ENCODE measurements around the gene PHACTR2. TPM values are rescaled to one million over a fixed set of nuclear protein-coding genes. Genes with fewer than 3 reads are reported as not detected.
A peak's percentile ranks its signal among the peaks of the same experiment; 100 is the strongest.
"Not testable (repeated sequence)": the region's sequence is repeated elsewhere in the genome, so short reads cannot be mapped to it uniquely, and the experiment has no call there.

Gene PHACTR2
- total RNA-seq, 1 donor from 2014 or later = 44.7 TPM

DNA sequence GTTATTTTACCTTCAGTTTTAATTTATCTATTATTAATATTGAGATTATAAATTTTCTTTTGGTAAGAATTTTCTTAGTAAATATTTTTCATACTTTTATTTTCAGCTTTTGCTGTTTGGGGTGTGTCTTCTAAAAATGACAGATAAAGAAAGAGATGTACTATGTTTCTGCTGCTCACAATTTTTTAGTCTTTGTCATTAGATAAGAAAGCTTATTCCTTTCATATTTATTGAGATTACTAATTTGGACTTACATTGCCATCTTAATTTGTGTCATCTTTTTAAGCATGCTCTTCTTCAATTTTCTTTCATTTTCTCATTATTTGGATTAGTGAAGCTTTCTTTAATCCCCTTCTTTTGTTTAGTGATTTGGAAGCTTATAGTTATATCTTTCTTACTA lies 13.6 kb upstream of the PHACTR2 start:
- Histone ChIP-seq H3K27me3 (ENCODE audit: insufficient read depth, low read length) (no peaks in the 10 kb centered on the region), H3K9me3 (ENCODE audit: insufficient read depth, low read depth, low read length) (peaks cover 4% of the 10 kb centered on the region), H3K4me3 (ENCODE audit: insufficient read depth, low read depth, low read length) (no peak overlapping the region), H3K9ac (ENCODE audit: low read length) (no peak overlapping the region), H3K79me2 (ENCODE audit: insufficient read depth, low read length) (no peaks in the 10 kb centered on the region), H3K36me3 (ENCODE audit: insufficient read depth, low read length) (no peaks in the 10 kb centered on the region), H3K27ac (ENCODE audit: low read depth, low read length) (no peak overlapping the region), H4K20me1 (ENCODE audit: insufficient read depth, low read length) (no peaks in the 10 kb centered on the region), H3K4me2 (ENCODE audit: low read length) (no peak overlapping the region), H2AFZ (ENCODE audit: low read depth, low read length) (no peak overlapping the region), H3K4me1 (ENCODE audit: insufficient read depth, low read length) (no peaks in the 10 kb centered on the region)
- TF ChIP-seq, protein P1, sequence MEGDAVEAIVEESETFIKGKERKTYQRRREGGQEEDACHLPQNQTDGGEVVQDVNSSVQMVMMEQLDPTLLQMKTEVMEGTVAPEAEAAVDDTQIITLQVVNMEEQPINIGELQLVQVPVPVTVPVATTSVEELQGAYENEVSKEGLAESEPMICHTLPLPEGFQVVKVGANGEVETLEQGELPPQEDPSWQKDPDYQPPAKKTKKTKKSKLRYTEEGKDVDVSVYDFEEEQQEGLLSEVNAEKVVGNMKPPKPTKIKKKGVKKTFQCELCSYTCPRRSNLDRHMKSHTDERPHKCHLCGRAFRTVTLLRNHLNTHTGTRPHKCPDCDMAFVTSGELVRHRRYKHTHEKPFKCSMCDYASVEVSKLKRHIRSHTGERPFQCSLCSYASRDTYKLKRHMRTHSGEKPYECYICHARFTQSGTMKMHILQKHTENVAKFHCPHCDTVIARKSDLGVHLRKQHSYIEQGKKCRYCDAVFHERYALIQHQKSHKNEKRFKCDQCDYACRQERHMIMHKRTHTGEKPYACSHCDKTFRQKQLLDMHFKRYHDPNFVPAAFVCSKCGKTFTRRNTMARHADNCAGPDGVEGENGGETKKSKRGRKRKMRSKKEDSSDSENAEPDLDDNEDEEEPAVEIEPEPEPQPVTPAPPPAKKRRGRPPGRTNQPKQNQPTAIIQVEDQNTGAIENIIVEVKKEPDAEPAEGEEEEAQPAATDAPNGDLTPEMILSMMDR (IDR thresholded peaks at IDR 0.05; ENCODE audit: insufficient read depth, low read depth, low read length) = no peak
- no peak for TF ChIP-seq EZH2 (IDR thresholded peaks at IDR 0.05; ENCODE audit: insufficient read depth, low read length)
- Mint-ChIP-seq H3K27ac (ENCODE audit: unreplicated experiment) (no peak overlapping the region), H3K4me1 (ENCODE audit: low read depth, unreplicated experiment) (no peaks in the 10 kb centered on the region), H3K27me3 (ENCODE audit: low read depth, unreplicated experiment) (no peaks in the 10 kb centered on the region), H3K4me3 (ENCODE audit: unreplicated experiment) (no peak overlapping the region), H3K36me3 (ENCODE audit: low read depth, unreplicated experiment) (no peaks in the 10 kb centered on the region), H3K9me3 (ENCODE audit: unreplicated experiment) (peaks cover 19% of the 10 kb centered on the region)
- no peak for FAIRE-seq
- no peak for DNase-seq (ENCODE audit: low read depth)

DNA sequence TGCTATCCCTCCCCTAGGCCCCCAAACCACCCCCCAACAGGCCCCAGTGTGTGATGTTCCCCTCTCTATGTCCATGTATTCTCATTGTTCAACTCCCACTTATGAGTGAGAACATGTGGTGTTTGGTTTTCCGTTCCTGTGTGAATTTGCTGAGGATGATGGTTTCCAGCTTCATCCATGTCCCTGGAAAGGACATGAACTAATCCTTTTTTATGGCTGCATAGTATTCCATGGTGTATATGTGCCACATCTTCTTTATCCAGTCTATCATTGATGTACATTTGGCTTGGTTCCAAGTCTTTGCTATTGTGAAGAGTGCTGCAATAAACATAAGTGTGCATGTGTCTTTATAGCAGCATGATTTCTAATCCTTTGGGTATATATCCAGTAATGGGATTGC lies 11.8 kb upstream of the PHACTR2 start:
- H3K4me1 ChIP-seq (ENCODE audit: insufficient read depth, low read length); H3K27me3 ChIP-seq (ENCODE audit: insufficient read depth, low read length); H2AFZ ChIP-seq (ENCODE audit: low read depth, low read length); H3K27me3 Mint-ChIP-seq (ENCODE audit: low read depth, unreplicated experiment); DNase-seq (ENCODE audit: low read depth); H3K27ac ChIP-seq (ENCODE audit: low read depth, low read length); H3K36me3 ChIP-seq (ENCODE audit: insufficient read depth, low read length); H3K4me2 ChIP-seq (ENCODE audit: low read length); H3K79me2 ChIP-seq (ENCODE audit: insufficient read depth, low read length); H3K4me1 Mint-ChIP-seq (ENCODE audit: low read depth, unreplicated experiment); H3K9me3 ChIP-seq (ENCODE audit: insufficient read depth, low read depth, low read length); H3K36me3 Mint-ChIP-seq (ENCODE audit: low read depth, unreplicated experiment); FAIRE-seq; H3K4me3 Mint-ChIP-seq (ENCODE audit: unreplicated experiment); H3K27ac Mint-ChIP-seq (ENCODE audit: unreplicated experiment); H4K20me1 ChIP-seq (ENCODE audit: insufficient read depth, low read length); H3K9ac ChIP-seq (ENCODE audit: low read length); H3K4me3 ChIP-seq (ENCODE audit: insufficient read depth, low read depth, low read length): not testable (repeated sequence)
- peaks cover 13% of the 10 kb centered on the region for H3K9me3 Mint-ChIP-seq (ENCODE audit: unreplicated experiment)

DNA sequence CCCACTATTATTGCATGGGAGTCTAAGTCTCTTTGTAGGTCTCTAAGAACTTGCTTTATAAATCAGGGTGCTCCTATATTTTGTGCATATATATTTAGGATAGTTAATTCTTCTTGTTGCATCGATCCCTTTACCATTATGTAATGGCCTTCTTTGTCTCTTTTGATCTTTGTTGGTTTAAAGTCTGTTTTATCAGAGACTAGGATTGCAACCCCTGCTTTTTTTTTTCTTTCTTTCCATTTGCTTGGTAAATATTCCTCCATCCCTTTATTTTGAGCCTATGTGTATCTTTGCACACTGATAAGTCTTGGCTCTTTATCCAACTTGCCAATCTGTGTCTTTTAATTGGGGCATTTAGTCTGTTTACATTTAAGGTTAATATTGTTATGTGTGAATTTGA lies 8.3 kb upstream of the PHACTR2 start:
- H4K20me1 ChIP-seq (ENCODE audit: insufficient read depth, low read length); H3K4me3 ChIP-seq (ENCODE audit: insufficient read depth, low read depth, low read length); H2AFZ ChIP-seq (ENCODE audit: low read depth, low read length); H3K27me3 ChIP-seq (ENCODE audit: insufficient read depth, low read length); H3K27ac Mint-ChIP-seq (ENCODE audit: unreplicated experiment); H3K27me3 Mint-ChIP-seq (ENCODE audit: low read depth, unreplicated experiment); H3K4me2 ChIP-seq (ENCODE audit: low read length); H3K36me3 Mint-ChIP-seq (ENCODE audit: low read depth, unreplicated experiment); FAIRE-seq; H3K27ac ChIP-seq (ENCODE audit: low read depth, low read length); DNase-seq (ENCODE audit: low read depth); H3K36me3 ChIP-seq (ENCODE audit: insufficient read depth, low read length); H3K79me2 ChIP-seq (ENCODE audit: insufficient read depth, low read length); H3K4me1 ChIP-seq (ENCODE audit: insufficient read depth, low read length); H3K9me3 ChIP-seq (ENCODE audit: insufficient read depth, low read depth, low read length); H3K4me3 Mint-ChIP-seq (ENCODE audit: unreplicated experiment); H3K9ac ChIP-seq (ENCODE audit: low read length): not testable (repeated sequence)
- Mint-ChIP-seq H3K9me3 (ENCODE audit: unreplicated experiment) (peaks cover 14% of the 10 kb centered on the region), H3K4me1 (ENCODE audit: low read depth, unreplicated experiment) (peaks cover 14% of the 10 kb centered on the region)

DNA sequence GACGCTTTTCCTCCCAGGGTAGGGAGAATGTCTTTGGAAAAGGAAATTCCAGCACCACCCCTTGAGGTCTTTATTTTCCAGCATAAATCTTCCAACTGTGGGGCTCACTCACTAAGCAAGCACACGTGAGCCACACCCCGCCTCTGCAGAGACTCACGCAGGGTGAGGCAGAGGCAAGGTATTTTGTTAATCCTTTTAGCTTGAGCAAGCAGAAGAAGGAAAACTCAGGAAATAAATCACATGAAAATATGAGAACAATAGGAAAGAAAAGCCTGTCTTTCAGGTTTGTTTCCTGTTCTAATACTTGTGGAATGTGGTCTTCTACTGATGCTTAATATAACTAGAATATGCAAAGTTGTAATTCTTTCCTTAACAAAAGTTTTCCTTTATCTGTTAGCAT lies 4.1 kb upstream of the PHACTR2 start:
- Mint-ChIP-seq H3K4me1 (ENCODE audit: low read depth, unreplicated experiment) (peaks cover 23% of the 10 kb centered on the region), H3K27ac (ENCODE audit: unreplicated experiment) (no peak overlapping the region), H3K36me3 (ENCODE audit: low read depth, unreplicated experiment) (no peaks in the 10 kb centered on the region), H3K27me3 (ENCODE audit: low read depth, unreplicated experiment) (no peaks in the 10 kb centered on the region), H3K4me3 (ENCODE audit: unreplicated experiment) (no peak overlapping the region), H3K9me3 (ENCODE audit: unreplicated experiment) (peaks cover 2% of the 10 kb centered on the region)
- Histone ChIP-seq H4K20me1 (ENCODE audit: insufficient read depth, low read length) (no peaks in the 10 kb centered on the region), H3K27ac (ENCODE audit: low read depth, low read length) (peak overlapping the region; percentile 74), H3K4me3 (ENCODE audit: insufficient read depth, low read depth, low read length) (no peak overlapping the region), H2AFZ (ENCODE audit: low read depth, low read length) (no peak overlapping the region), H3K4me2 (ENCODE audit: low read length) (peak overlapping the region; percentile 55), H3K9ac (ENCODE audit: low read length) (peak overlapping the region; percentile 37), H3K79me2 (ENCODE audit: insufficient read depth, low read length) (peaks cover 5% of the 10 kb centered on the region), H3K9me3 (ENCODE audit: insufficient read depth, low read depth, low read length) (no peaks in the 10 kb centered on the region), H3K4me1 (ENCODE audit: insufficient read depth, low read length) (peaks cover 12% of the 10 kb centered on the region), H3K27me3 (ENCODE audit: insufficient read depth, low read length) (no peaks in the 10 kb centered on the region), H3K36me3 (ENCODE audit: insufficient read depth, low read length) (no peaks in the 10 kb centered on the region)
- no peak for TF ChIP-seq EZH2 (IDR thresholded peaks at IDR 0.05; ENCODE audit: insufficient read depth, low read length)
- TF ChIP-seq, protein P1 (IDR thresholded peaks at IDR 0.05; ENCODE audit: insufficient read depth, low read depth, low read length) = no peak
- DNase-seq (ENCODE audit: low read depth) = peak; percentile 78
- peak; percentile 90 for FAIRE-seq

Data from astrocyte (in vitro differentiated cells and primary cell).